GM19467 (cell line): Measurements from ENCODE around the gene ST6GALNAC6.
A peak's percentile ranks its signal among the peaks of the same experiment; 100 is the strongest.

Experiments
- ATAC-seq: cut with Tn5 transposase; IDR thresholded peaks from one replicate; pipeline ENCODE4 v1.9.1; 2021; ENCODE audit warnings: mild to moderate bottlenecking, moderate library complexity; ENCODE audit not compliant: unreplicated experiment

Gene ST6GALNAC6

DNA sequence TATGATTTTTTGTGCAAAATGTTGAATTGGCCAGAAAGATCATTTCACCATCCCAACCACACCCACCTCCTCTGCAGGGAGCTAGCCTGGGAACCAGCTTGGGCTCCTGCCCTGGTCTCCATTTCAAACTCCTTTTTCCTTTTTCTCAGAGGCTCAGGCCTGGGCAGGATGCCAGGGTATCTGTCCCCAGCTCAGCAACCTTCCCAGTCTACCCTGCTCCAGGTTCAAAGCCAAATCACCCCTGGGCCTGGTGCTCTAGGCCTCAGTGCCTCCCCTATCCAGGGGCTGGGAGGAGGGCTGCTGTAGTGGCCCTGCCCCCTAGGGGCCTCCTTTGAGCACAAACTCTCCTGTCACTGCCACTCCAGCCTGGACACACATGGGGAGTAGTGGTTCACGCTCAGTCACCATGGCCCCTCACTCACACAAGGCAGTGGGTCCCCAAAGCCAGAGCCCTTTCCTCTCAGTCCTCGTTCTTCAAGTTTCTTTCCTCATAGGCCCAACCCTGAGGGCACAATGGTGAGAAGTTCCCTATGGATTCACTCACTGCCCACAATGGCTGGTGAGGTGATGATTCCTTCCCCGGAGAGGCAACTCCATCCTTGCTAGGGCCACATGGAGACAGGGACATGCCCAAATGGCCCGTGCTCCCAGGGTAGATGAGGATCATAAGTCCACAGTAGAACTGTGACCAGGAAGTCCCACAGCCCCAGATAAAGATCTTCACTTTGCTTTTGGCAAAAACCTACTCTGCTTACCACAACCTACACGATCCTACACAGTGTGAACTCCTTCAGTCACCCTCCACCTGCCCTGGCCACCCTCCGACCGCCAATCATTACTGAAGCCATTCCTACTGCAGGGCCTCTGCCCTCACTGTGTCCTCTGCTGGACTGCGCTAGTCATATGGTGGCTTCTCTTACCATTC lies 19.0 kb upstream of the ST6GALNAC6 start:
- ATAC-seq: no peak

DNA sequence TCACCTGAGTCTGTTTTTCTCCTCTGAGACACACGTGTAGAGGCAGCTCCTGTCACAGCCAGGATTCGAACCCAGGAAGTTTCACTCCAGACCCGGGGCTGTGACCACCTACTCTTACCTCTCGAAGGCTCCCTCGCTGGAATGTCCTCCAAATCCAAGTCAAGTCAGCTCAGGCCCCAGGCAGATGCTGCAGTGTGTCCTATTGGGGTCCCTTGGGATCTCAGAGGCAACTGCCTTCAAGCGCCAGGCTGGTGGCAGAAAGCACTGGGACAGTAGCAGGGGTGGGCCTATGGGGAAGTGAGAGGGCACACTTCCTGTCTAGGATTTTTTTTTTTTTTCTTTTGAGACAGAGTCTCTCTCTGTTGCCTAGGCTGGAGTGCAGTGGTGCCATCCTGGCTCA lies 18.2 kb upstream of the ST6GALNAC6 start:
- ATAC-seq: no peak

DNA sequence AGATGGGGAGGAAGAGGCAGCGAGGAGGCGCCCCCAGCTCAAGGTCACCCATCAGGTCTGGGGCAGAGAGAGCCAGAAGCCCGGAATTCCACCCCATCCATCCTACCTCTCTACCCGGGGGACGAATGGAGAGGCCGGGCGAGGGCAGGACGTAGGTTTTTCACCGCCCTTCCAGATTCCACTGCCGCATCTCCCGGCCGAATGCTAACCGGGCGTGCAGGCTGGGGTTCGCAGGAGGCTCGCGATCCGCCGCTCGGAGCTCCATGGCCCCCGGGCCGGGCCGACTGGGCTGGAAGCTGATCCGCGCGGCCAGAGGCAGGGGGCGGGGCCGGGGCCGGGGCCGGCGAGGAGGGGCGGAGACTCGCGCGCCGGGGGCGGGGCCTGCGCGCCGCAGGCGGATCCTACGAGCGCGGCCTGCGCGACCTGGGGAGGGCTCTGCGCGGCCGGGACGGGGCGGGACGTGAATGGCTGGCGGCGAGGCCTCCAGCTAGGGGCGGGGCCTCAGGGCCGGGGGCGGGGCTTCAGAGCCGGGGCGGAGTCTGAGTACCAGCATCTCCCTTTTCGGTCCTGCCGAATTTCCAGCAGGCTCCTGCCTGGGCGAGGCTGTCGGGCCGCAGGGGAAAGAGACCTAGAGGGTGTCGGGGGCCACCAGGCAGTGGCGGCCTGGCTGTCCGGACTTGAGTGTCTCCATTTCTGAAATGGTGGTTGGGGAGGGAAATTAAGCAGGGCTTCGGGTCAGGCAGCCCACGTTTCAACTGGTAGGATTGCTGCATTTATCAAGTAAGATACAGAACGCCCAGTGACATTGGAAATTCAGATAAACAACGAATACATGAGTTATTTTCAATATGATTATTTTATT lies 17.5 kb upstream of the ST6GALNAC6 start, which contains the start of gene ST6GALNAC4:
Gene ST6GALNAC4, minus strand, starts transcription at position 322 of the 862 bp plus-strand sequence. CDS start 622 bp downstream, outside the sequence.
- ATAC-seq: peak; percentile 58

DNA sequence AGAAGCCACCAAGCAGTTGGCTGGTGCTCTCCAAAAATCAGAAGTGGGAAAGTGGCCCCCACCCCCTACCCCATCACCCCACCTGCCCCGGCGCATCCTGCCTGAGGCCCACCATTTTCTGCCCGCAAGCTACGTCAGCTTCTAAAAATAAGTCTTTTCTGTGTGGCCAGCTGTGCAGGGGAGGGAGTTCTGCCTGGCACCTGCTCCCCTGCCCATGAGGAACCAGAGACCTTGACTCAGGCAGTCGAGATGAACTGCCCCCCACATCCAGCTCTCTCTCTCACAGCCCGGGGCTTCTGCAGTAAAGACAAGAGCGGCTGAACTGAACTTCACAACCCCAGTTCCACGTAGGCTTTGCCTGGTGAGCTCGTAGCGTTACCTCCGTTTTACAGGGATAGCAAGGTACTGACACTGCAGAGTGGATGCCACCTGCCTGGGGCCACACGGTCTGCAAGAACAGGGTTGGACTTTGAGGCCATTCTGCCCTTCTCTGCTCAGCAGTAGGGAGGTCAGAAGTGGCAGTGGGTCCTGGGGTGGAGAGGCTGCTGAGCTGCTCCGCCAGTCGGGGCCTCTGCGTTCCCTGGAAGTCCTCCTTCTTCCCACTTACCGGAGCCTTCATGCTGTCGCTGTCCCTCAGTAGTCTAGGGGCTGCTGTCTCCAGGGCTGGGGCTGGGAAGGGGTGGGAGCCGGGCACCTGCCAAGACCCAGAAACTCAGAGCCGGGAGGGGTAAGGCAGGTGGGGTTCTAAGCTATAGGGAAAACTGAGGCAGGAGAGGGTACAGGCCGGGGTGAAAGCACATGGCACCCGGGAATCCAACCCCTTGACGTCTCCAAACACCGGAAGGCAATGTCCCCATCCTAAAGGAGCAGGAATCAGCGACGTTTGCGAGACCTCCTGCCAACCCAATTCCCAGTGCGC lies 16.7 kb upstream of the ST6GALNAC6 start:
- no peak for ATAC-seq

DNA sequence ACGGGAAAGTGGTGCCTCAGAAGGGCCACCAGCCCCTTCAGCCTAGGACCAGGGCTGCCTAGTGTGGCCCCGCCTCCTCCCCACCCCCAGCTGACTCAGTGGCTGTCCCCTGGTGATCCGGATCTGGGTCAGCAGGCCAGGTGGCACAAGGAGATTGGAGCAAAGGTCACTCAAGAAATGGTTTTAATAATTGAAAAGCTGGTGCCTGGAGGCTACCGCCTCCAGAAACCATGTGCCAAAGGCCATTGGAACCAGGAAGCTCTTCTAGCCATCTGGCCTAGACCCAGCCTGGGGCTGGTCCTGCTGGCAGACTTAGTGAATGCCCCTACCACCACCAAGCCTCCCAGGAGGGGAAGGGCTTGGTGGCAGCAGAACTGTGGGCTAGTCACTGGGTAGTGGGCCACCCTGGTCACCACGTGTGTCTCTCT lies 15.9 kb upstream of the ST6GALNAC6 start:
- ATAC-seq: no peak

DNA sequence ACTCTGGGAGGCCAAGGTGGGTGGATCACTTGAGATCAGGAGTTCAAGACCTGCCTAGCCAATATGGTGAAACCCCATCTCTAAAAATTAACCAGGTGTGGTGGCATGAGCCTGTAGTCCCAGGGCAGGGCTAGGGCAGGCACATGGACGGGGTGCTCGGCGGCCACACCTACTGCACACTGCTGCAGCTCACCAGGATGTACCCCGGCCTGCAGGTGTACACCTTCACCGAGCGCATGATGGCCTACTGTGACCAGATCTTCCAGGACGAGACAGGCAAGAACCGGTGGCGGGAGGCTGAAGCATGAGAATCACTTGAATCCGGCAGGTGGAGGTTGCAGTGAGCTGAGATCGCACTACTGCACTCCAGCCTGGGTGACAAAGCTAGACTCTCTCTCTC lies 14.3 kb upstream of the ST6GALNAC6 start:
- no peak for ATAC-seq

DNA sequence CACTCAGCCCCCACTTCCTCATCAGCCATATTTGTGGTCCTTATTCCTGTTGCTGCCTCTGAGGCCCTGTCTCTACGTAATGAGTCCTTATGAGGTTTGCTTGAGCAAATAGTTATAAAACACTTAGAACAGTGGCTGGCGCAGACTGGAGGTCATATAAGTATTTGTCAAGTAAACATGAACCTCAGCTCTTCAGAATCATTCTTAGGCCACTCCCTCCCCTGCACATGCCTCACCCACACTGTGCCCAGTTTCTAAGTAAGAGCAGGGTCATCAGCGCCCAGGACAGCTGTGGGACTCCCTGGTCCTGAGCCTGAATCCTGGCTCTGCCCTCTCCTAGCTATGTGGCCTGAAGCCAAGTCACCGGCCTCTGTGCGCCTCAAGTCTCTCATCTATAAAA lies 13.5 kb upstream of the ST6GALNAC6 start:
- no peak for ATAC-seq

DNA sequence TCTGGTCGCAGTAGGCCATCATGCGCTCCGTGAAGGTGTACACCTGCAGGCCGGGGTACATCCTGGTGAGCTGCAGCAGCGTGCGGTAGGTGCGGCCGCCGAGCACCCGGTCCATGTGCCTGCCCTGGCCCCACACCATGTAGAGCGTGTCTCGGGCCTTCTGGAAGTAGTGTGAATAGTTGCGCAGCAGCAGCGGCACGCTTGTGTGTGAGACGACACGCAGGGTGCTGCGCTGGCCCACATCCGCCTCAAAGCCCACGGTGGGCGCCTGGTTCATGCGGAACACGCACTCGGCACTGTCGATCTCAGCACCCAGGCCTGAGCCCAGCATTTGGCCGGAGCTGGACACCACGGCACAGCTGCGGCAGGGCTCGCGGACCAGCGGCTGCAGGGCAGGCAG lies 12.9 kb upstream of the ST6GALNAC6 start:
- ATAC-seq: no peak

DNA sequence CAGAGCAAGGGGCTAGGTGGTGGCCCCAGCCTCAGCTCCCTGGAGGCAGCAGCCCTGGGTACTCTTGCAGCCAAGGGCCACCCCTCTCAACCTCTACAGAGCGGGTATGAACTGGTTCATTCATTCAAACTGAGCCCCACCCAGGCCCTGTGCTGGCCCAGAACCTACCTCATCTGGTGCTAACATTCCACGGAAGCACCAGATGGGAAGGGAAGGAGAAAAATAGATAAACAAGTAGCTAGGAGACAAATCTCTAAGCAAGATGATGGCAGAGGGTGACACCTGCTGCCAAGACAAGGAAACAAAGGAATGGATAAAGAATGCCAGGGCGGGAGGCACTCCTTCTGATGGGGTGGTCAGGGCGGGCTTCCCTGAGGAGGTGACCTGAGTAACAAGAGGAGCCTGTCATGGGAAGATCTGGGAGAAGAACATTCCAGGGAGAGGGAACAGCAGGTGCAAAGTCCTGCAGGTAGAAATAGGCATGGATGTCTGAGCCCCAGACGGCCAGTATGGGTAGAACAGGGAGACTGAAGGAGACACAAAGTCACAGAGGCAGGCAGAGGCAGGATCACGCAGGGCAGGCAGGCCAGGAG lies 11.3 kb upstream of the ST6GALNAC6 start:
- no peak for ATAC-seq

DNA sequence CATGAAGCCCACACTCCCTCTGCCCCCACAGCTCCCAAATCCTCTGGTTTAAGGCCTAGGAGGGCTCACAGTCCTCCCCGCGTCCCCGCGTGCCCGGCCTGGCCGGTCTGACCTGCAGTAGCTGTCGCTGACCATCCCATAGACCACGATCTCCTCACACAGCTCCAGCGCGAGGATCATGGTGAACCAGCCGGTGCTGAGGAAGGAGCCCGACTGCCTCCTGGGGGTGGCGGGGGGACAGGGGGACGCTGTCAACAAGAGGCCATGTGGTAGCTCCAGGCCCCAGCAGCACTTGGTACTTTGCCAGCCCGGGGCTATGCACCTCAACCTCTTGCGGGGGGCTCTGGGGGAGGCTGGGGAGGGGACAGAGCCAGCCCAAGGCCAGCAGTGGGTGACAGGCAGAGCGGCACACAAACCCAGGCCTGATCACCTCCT lies 10.5 kb upstream of the ST6GALNAC6 start:
- ATAC-seq: no peak

DNA sequence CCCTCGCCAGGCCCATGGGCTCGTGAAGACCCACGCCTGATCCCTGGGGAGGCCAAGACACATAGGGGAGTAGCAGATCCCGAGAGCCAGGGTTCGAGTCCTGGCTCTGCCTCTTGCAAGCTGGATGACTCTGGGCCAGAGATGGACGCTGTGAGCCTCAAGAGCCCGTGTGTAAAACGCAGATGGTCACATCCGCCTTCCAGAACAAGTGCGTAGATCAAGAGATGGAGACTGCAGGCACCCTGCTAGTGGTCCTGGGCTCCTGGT lies 9.2 kb upstream of the ST6GALNAC6 start:
- no peak for ATAC-seq

DNA sequence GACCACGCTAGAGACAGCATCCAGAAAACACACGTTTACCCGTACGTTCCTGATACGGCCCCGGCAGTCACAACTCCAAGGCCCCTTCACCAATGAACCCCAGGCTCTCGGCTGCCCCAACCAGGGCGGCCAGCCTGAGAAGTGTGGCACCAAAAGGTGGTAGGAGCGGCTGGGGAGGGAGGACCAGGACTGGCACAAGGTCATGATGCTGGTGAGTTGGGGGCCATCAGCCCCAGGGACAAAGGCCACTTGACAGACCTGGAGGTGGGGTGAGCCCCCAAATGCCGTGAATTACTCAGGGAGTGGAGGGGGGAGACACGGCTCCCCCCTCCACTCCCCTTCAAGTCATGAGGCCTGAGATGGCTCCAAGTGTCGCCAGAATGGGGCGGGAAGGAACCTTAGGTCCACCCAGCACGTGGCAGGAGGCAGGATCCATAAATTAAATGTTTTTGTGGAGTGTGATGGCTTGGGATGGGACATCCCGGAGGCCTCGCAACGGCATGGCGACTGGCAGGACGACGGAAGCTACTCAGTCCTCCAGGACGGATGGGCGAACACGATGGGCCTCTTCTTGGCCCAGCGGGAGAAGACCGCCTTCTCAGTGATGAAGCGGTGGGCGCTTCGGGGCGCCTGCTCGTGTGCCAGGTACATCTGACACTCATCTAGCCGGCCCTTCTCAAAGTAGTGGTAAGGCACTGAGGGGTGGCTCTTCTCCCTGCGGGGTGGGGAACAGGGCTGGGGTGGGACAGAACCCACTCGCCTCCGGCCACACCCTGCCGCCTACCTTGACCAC lies 8.7 kb upstream of the ST6GALNAC6 start:
- ATAC-seq: no peak

DNA sequence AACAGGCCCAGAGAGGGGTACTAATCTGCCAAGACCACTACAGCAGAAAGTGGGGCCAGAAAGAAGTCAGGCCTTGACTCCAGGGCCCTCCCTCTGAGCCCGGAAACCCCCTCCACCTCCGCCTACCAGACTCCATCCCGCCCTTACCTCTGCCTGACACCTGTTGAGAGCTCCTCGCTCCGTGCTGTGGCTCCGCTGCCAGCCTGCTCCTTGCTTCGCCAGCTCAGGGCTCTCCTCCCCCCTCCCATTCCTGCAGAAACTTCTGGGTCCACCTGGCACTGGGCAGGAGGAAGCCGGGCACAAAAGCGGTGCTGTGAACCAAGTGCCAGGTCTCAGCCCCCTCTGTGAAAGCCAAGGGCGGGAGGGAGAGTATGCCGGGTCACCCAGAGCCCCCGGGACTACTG lies 6.4 kb upstream of the ST6GALNAC6 start:
- no peak for ATAC-seq

DNA sequence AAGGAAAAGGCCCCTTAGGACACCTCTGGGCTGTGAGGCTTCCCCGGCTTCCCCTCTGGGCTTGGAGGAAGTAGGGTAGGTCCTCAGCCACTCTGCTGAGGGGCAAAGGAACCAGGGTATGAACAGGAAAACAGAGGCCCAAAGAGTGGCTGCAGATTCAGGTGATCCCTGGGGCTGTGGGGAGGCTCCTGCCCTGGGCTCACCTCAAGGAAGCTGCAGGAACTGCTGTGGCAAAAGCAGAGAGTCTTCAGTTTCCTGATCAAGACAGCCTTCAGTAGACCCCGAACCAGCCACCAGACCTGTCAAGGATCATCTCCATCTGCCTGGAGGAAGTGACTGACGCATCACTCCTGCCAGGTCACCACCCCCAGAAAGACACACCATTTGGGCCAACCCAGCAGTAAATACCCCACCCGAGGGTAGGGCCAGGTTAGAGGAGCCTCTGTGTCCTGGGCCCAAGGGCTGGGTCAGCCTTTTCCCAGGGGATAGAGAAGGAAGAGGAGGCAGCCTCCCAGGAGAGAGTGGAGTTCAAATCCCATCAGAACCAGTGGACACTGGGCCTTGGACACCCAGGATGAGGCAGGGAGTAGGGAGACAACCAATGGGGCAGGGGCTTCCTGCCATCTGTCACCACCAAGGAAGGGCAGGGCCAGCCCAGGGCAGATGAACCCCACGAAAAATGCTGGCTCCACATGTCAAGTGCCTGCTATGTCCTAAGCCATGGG lies 5.8 kb upstream of the ST6GALNAC6 start:
- no peak for ATAC-seq

DNA sequence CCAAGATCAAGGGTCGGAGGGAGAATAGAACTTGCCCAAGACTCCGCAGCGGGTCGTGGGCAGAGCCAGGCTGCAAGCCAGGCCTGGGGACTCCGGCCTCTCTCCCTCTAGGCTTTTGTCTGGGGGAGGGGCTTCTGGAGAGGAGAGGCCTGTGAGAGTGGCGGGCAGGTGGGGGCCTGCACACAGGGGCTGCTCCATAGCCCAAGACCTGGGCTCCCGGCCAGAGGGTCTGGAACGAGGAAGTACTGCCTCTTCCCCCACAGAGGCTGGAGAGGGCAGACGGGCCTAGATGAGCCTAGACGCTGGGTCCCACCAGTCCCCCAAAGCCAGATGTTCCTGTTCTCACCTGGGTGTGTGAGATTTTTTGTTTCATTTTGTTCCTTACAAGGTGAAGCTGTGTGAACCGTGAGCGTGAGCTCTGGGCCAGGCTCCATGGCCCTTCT lies 5.2 kb upstream of the ST6GALNAC6 start:
- ATAC-seq: no peak

DNA sequence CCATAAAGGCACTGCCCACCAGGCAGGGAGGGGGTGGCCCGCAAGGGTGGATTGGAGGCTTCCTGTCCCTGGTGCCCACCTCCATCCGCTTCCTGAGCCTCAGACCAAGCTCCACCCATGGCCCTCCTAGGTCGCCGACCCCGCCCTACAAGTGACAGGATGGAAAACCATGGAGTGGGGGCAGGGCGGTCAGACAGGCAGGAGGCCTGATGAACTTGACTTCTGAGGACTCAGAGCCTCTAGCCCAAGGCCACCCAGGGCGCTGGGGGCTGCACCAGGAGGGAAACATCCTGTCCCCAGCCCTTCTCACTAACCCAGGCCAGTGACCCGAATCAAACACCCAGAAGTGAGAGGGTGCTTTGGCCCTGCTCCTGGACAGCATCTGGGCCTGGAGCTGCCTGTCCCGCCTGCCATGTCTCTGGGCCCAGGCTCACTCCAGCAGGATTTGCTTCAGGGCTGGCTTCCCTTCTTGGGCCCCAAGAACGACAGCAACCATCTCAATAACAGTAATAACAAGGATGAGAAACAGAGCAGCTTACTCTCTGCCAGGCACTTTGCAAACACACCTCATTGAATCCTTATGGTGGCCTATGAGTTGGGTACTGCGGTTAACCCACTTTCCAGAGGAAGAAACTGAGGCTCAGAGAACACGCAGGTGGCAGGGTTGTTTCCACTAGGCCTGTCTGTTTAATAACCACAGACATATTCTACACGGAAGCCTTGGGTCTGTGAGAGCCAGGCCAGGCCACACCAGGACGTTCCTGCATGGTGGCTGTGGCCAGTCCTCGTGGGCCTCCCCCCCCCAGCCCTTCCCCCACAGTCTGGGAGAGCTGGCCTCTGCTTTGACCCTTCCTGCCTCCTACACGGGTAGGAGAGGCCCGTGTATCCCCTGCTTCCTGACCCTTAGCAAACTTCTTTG lies 4.4 kb upstream of the ST6GALNAC6 start:
- ATAC-seq: no peak

DNA sequence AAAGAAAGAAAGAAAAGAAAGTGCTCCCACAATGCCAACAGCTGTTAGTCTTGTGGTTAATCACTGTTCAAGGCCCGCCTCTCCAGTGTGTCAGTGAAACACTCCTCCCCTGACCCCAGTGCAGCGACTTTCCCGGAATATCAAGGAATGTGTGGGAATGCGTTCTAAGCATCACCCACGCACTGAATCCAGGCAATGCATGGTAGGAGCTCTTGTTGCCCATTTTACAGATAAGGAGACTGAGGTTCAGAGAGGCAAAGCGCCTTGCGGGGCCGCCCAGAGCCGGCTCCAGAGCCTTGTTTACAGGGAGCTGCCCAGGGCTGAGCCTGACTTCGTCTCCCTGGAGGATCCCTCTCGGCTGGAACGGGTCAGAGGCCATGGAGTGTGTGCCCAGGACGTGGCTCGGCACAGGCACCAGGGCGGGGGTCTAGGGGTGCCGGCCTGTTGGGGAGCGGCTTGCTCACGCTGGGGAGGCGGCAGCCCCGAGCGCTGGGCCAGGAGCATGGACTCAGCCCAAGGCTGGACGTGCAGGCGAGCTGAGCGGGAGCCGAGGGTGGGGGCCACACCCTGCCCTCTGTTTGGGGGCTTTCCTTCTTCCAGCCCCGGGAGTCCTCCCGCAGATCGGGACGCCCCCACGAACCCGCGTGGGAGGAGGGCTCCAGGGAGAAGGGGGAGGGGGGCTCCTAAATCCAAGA lies 823 bp downstream of the ST6GALNAC6 start:
- ATAC-seq: no peak
